Fibroblast of pulmonary artery (primary cell): Measurements from ENCODE around the gene SLC37A4.

Experiments used
- DNase-seq: peaks from one replicate; pipeline ENCODE4 v3.0.0-alpha.2; 2010; ENCODE audit warnings: low read depth
- H3K4me3 ChIP-seq: replicated peaks from 2 replicates; pipeline ENCODE4 v1.5.1; 2011; ENCODE audit warnings: low read depth, mild to moderate bottlenecking, control low read depth, low read length, moderate library complexity
- TF ChIP-seq, protein P1 (sequence below): IDR thresholded peaks from 2 replicates; pipeline ENCODE4 v1.5.1; 2011; ENCODE audit warnings: mild to moderate bottlenecking, control low read depth, low read length, inconsistent platforms; ENCODE audit errors: missing control alignments

SLC37A4 gene

DNA sequence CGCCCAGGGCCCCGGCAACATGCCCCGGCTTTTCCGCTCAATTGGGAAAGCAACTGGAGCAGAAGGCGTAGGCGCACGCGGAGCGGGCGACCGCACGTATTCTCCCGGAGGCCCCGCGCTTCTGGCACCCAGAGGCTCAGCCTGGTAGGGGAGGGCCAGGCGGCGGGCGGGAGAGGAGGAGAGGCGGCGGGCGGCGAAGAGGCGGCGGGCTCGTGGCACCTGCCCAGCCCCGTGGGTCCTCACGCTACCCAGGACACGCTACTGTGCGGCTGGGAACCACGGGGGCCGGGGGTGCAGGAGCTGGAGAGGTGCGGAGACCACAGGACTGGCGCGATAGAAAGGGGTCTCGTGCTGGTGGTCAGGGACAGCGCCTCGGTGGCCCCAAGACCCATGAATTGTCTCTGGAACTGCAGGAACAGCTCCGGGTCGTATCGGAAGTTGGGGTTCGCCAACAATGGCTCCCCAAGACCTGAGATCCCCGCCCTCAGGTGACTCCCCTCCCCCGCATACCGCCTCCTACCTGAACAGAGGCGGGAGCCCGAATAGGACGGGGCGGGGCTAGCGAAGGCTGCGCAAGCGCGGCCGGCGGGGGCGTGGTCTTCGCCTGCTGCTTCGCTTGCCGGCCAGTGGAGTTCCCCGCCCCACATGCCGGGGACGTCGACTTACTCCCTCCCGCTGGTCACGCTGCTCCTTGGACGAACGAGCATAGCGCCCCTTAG is at the start of gene SLC37A4:
Gene SLC37A4 (minus strand): TSS at position 549 of the 719 bp plus-strand sequence.
- TF ChIP-seq, protein P1, sequence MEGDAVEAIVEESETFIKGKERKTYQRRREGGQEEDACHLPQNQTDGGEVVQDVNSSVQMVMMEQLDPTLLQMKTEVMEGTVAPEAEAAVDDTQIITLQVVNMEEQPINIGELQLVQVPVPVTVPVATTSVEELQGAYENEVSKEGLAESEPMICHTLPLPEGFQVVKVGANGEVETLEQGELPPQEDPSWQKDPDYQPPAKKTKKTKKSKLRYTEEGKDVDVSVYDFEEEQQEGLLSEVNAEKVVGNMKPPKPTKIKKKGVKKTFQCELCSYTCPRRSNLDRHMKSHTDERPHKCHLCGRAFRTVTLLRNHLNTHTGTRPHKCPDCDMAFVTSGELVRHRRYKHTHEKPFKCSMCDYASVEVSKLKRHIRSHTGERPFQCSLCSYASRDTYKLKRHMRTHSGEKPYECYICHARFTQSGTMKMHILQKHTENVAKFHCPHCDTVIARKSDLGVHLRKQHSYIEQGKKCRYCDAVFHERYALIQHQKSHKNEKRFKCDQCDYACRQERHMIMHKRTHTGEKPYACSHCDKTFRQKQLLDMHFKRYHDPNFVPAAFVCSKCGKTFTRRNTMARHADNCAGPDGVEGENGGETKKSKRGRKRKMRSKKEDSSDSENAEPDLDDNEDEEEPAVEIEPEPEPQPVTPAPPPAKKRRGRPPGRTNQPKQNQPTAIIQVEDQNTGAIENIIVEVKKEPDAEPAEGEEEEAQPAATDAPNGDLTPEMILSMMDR, result no peak
- DNase-seq, result peak; percentile 98

GRCh38 chr11:119078675-119079420 is 48.2 kb upstream of the SLC37A4 start:
- no peak for DNase-seq
- TF ChIP-seq, protein P1, result no peak
- no peak overlapping the region for H3K4me3 ChIP-seq

More for the DNA sequence above, at the start of gene SLC37A4:
- peak within 1 kb of the TSS; percentile 89 for H3K4me3 ChIP-seq

DNA sequence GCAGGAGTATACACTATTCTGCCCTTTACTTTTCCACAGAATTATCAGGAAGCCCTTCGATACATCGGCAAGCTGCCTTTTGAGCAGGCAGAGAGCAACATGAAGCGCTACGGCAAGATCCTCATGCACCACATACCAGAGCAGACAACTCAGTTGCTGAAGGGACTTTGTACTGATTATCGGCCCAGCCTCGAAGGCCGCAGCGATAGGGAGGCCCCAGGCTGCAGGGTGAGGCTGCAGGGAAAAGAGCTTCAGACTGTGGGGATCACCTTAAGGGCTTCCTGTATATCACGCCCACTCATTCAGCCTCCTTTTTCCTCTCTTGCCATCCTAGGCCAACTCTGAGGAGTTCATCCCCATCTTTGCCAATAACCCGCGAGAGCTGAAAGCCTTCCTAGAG is 47.2 kb upstream of the SLC37A4 start:
- no peak overlapping the region for H3K4me3 ChIP-seq
- no peak for DNase-seq
- TF ChIP-seq, protein P1, result no peak

DNA sequence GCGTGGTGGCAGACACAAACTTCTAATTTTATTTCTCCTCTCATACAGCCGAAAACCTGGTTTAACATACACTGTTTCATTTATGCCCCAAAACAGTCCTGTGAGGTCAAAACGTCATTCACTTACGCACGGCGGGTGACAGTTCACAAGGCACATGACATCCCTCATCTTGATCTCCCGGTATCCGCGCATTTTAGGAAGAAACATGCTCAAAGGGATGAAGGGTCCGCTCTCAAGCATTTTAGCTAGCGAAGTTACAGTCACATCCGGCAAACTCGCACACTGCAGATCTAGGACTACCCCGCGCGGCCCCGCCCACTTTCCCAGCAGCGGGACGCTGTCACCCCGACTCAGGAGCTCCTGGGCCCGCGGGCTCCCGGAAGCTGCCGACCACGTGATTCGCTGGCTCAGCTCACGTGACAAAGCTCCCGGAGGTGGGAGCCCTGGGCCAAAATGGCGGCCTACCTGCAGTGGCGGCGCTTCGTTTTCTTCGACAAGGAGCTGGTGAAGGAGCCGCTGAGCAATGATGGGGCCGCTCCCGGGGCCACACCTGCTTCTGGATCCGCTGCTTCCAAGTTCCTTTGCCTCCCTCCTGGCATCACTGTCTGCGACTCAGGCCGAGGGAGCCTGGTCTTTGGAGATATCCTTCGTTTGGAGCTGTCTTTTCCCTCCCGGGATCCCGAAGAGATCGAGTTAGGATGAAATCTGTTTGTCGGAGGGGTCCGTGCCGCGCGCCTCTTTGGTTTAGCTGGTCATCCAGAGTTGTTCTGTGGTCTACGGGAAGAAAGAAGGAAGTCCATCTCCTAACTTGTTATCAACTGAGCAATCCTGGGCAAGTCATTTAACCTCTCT is 36.9 kb upstream of the SLC37A4 start, which contains the start of gene VPS11:
Gene VPS11 (plus strand): TSS at position 448 of the 852 bp plus-strand sequence. CDS start 6 bp downstream, at position 454.
- TF ChIP-seq, protein P1, result no peak
- peak; percentile 97 for DNase-seq
- peak within 1 kb of the TSS; percentile 100 for H3K4me3 ChIP-seq

- DNase-seq, result peak; percentile 54
- TF ChIP-seq, protein P1, result peak; percentile 55
- H3K4me3 ChIP-seq, result no peak overlapping the region
Measured at GRCh38 chr11:119065369-119065768, 34.7 kb upstream of the SLC37A4 start.

GRCh38 chr11:119062779-119063178 is 32.1 kb upstream of the SLC37A4 start:
- no peak overlapping the region for H3K4me3 ChIP-seq
- TF ChIP-seq, protein P1, result no peak
- peak; percentile 77 for DNase-seq
